Keratinocyte (primary cell): ENCODE data around the gene KCNQ4.

Source experiments
- EZH2 ChIP-seq: IDR thresholded peaks from one replicate; pipeline ENCODE4 v1.6.1; 2012; ENCODE audit warnings: inconsistent platforms, mild to moderate bottlenecking, low read length, moderate library complexity
- TF ChIP-seq, protein P1 (sequence below), 3 experiments: IDR thresholded peaks in 1 of 3; conservative IDR thresholded peaks in 1 of 3; optimal IDR thresholded peaks in 1 of 3; 2 replicates in 2 of 3; 3 replicates in 1 of 3; pipeline versions ENCODE3 to v1.5.1; 2011; ENCODE audit warnings: low read length in 3 of 3, mild to moderate bottlenecking in 3 of 3, moderate library complexity in 2 of 3, control low read depth in 1 of 3, inconsistent platforms in 1 of 3; ENCODE audit not compliant: insufficient read depth in 2 of 3; ENCODE audit errors: extremely low read depth in 1 of 3

DNA sequence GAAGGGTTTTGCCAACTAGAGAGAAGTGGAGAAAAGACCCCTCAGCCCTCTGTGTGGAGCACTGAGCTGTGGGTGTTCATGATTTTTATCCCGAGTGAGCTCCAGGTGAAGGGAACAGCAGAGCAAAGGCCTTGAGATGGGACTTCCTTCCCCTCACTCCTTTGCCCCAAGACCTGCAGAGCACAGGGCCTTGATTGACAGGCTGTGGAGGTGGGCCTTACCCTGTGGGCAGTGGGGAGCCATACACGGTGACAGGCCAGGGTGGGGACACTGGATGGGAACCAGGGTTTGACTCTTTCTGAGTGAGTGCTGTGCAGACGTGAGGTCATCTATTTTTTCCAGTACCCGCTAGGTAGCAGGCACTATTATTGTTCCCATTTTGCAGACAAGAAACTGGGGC is 10.5 kb downstream of the KCNQ4 start:
- TF ChIP-seq, protein P1, sequence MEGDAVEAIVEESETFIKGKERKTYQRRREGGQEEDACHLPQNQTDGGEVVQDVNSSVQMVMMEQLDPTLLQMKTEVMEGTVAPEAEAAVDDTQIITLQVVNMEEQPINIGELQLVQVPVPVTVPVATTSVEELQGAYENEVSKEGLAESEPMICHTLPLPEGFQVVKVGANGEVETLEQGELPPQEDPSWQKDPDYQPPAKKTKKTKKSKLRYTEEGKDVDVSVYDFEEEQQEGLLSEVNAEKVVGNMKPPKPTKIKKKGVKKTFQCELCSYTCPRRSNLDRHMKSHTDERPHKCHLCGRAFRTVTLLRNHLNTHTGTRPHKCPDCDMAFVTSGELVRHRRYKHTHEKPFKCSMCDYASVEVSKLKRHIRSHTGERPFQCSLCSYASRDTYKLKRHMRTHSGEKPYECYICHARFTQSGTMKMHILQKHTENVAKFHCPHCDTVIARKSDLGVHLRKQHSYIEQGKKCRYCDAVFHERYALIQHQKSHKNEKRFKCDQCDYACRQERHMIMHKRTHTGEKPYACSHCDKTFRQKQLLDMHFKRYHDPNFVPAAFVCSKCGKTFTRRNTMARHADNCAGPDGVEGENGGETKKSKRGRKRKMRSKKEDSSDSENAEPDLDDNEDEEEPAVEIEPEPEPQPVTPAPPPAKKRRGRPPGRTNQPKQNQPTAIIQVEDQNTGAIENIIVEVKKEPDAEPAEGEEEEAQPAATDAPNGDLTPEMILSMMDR (optimal IDR thresholded peaks at IDR 0.05 in 1 of 3, IDR thresholded peaks at IDR 0.05 in 1 of 3, conservative IDR thresholded peaks at IDR 0.05 in 1 of 3; ENCODE audit: extremely low read depth in 1 of 3, insufficient read depth in 2 of 3, low read length in 3 of 3): no peak
- no peak for TF ChIP-seq EZH2
